Pancreas (tissue), 10 donors: ENCODE results near the gene EXOSC10. TPM values are rescaled to one million over a fixed set of nuclear protein-coding genes. Genes with fewer than 3 reads are reported as not detected.

ENCODE experiments used
- ATAC-seq, 4 donors: fragments of 200-7000 bp; cut with Tn5 transposase; one replicate each; pipeline versions ENCODE4 v1.8.0 to v1.9.1; 2020; ENCODE audit warnings: mild to moderate bottlenecking in 4 of 4, moderate library complexity in 4 of 4
- DNase-seq, 6 donors: peaks; one replicate each; pipeline ENCODE4 v3.0.0-alpha.2; 2020
- FAIRE-seq: peaks from 2 replicates; lab custom pipeline; 2012; peaks lifted over from hg19 to GRCh38; lab: Jason Lieb, UNC
- H3K27ac ChIP-seq, 4 donors: fragments of 200-600 bp; sonication (generic); 1 replicate in 3 of 4; 2 replicates in 1 of 4; pipeline versions ENCODE4 v1.5.0 to v1.8.0; 2020
- H3K27me3 ChIP-seq, 4 donors: fragments of 200-600 bp; one replicate each; pipeline ENCODE4 v1.8.0; 2021
- H3K36me3 ChIP-seq, 3 donors: fragments of 200-600 bp; sonication (generic) in 1 of 3; one replicate each; pipeline versions ENCODE4 v1.5.0 to v1.8.0; 2020 to 2021
- H3K4me1 ChIP-seq, 3 donors: fragments of 200-600 bp; one replicate each; pipeline ENCODE4 v1.8.0; 2021
- H3K4me3 ChIP-seq, 4 donors: fragments of 200-600 bp; sonication (generic) in 2 of 4; one replicate each; pipeline versions ENCODE4 v1.5.0 to v1.8.0; 2020 to 2021
- H3K9me3 ChIP-seq, 4 donors: fragments of 200-600 bp; one replicate each; pipeline ENCODE4 v1.8.0; 2021
- CTCF ChIP-seq, 4 donors: fragments of 200-600 bp; sonication (generic) in 3 of 4; IDR thresholded peaks; one replicate each; pipeline versions ENCODE4 v1.5.0 to v1.8.0; 2021; ENCODE audit warnings: antibody characterized with exemption in 4 of 4
- WGBS, 2 donors: extraction: QIAGEN DNeasy Blood & Tissue Kit; methylation state at CpG; one replicate each; pipeline ENCODE4 v1.1.7; 2013; 5-methylcytosine and 5-hydroxymethylcytosine counted together
- intact Hi-C, 3 donors: fragments of 100-400 bp; cut with DNase I; formaldehyde crosslinking; loops; one replicate each; pipeline versions ENCODE4 v1.11.1 to v1.14.2; 2022
- polyA plus RNA-seq, 2 donors: library from polyadenylated mRNA; stranded (reverse); fragments of 200-250 nt; gene quantifications; one replicate each; pipeline ENCODE4 v1.2.3, GENCODE V29; 2013
- total RNA-seq, 6 donors: library from RNA; stranded (reverse); fragmentation: NEBNext Ultra II Directional in 4 of 6; extraction: Animal tissue kit (Norgen Biotek cat#: 25700) in 4 of 6; gene quantifications; one replicate each; pipeline versions ENCODE4 v1.2.1 to v1.2.4, GENCODE V29; 2021 to 2023
- donor health status: healthy with polysubstance abuse.
- donor health status: DM: no; HTN: no; CAD: no; lungs with moderate emphysema.
- donor health status: DM: no; HTN: no; CAD: no.
- donor health status: control.
- donor health status: control.
- donor health status: Bipolar disorder and iron deficiency.
- donor health status: DM: yes; HTN: yes; CAD: no.
- donor health status: DM: no; HTN: no; CAD: no.
- donor health status: DM: no; HTN: no; CAD: no.
- donor health status: DM: yes; HTN: yes; CAD: no.

The EXOSC10 gene
- total and polyA plus RNA-seq, 8 donors = 16.3 to 65.1 (median 22.3) TPM

- H3K27me3 ChIP-seq = no peaks in the 10 kb centered on the region
- DNase-seq = no peak
- no peak overlapping the region for H3K4me3 ChIP-seq
- intact Hi-C loops = no loop called here
- FAIRE-seq = no peak
- H3K27ac ChIP-seq = no peak overlapping the region
- H3K4me1 ChIP-seq = peaks cover 0 to 7% (median 0%) of the 10 kb centered on the region in 3 donors
- peaks cover 0 to 19% (median 8%) of the 10 kb centered on the region in 3 donors for H3K36me3 ChIP-seq
- WGBS, 2 donors = 72 to 86% methylated on average over 3 of the region's 3 CpGs
- no peaks in the 10 kb centered on the region for H3K9me3 ChIP-seq
- ATAC-seq = no peak
- TF ChIP-seq CTCF (IDR thresholded peaks at IDR 0.05) = no peak
Measured at GRCh38 chr1:11062965-11063401, 36.7 kb downstream of the EXOSC10 start.

- Histone ChIP-seq H3K4me1 (peaks cover 0 to 7% (median 0%) of the 10 kb centered on the region in 3 donors), H3K9me3 (no peaks in the 10 kb centered on the region), H3K27ac (no peak overlapping the region), H3K36me3 (peaks cover 0 to 13% (median 6%) of the 10 kb centered on the region in 3 donors), H3K27me3 (no peaks in the 10 kb centered on the region), H3K4me3 (peak overlapping the region in 1 of 4 donors; percentile 89)
- intact Hi-C loops = no loop called here
- WGBS, 2 donors = 52 to 54% methylated on average over 5 of the region's 5 CpGs
- no peak for FAIRE-seq
- ATAC-seq = no peak
- no peak for TF ChIP-seq CTCF (IDR thresholded peaks at IDR 0.05)
- DNase-seq = no peak
Measured at GRCh38 chr1:11061652-11062365, 37.9 kb downstream of the EXOSC10 start.

DNA sequence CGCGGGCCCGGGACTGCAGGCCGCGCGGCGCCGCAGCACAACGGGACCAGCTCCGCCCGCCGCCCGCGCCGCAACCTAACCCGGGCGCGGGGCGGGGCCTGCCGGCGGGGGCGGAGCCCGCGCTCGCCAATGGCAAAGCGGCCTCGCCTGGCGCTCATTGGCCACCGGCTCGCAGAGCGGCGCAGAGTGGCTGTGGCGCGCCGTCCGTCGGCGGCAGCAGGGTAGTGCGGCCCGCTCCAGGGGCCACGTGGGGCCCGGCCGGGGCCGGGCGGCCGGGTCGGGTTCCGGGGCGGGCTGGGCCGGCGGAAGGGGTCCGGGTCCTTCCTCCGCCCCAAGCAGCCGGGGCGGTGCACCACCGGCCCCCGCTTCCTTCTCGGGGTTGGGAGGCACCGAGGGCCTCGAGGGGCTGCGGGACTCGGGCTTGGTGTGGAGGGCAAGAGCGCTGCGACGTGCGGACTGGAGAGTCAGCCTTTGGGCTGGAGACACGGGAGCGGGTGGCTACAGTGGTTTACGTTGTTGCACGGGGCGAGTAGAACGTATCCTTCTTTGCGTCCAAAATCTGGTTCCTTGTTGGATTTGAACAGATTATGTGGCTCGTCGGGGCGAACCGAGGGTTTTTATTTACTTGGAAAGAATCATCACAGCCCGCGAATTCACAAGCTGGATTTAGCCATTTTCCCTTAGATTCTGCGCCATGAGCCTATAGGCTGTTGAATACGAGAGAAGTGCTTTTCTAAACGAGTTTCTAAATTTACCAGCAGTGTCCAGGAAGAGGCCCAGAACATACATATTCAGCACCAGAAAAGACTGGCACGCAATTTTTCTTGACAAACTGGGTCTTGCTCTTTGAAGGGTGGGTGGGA lies 39.5 kb downstream of the EXOSC10 start, which contains the start of gene SRM:
TSS of gene SRM (minus strand) at position 51 of the 863 bp plus-strand sequence. CDS start 75 bp downstream, outside the sequence.
- Histone ChIP-seq H3K27ac (peak within 1 kb of the TSS; percentile 20 to 74 (median 48)), H3K9me3 (no peaks in the 10 kb centered on the region), H3K36me3 (peaks cover 2 to 11% (median 5%) of the 10 kb centered on the region in 3 donors), H3K27me3 (no peaks in the 10 kb centered on the region), H3K4me1 (peaks cover 0 to 7% (median 0%) of the 10 kb centered on the region in 3 donors), H3K4me3 (peak within 1 kb of the TSS; percentile 95 to 99 (median 96))
- peak; percentile 26 to 60 (median 52) for TF ChIP-seq CTCF (IDR thresholded peaks at IDR 0.05)
- peak; percentile 88 to 97 (median 96) for DNase-seq
- 0% methylated on average over 42 to 83 of the region's 83 CpGs for WGBS, 2 donors
- peak; percentile 95 to 99 (median 96) for ATAC-seq
- no peak for FAIRE-seq
- intact Hi-C loops = no loop called here

GRCh38 chr1:11059155-11059967 lies 40.3 kb downstream of the EXOSC10 start:
- FAIRE-seq (no peak), ATAC-seq (peak in 2 of 4 donors; percentile 2 to 5), DNase-seq (peak in 4 of 6 donors; percentile 28 to 84 (median 49))
- Histone ChIP-seq H3K27me3 (no peaks in the 10 kb centered on the region), H3K4me1 (peaks cover 0 to 7% (median 0%) of the 10 kb centered on the region in 3 donors), H3K9me3 (no peaks in the 10 kb centered on the region), H3K36me3 (peaks cover 2 to 11% (median 5%) of the 10 kb centered on the region in 3 donors), H3K4me3 (peak overlapping the region; percentile 95 to 99 (median 96)), H3K27ac (peak overlapping the region; percentile 20 to 68 (median 46))
- 1 to 2% methylated on average over 52 to 72 of the region's 72 CpGs for WGBS, 2 donors
- intact Hi-C loops = no loop called here
- TF ChIP-seq CTCF (IDR thresholded peaks at IDR 0.05) = no peak
